ELF-1 (cell line): ENCODE measurements around the gene SAMM50.
A peak's percentile ranks its signal among the peaks of the same experiment; 100 is the strongest.
"Not testable (repeated sequence)": the region's sequence is repeated elsewhere in the genome, so short reads cannot be mapped to it uniquely, and the experiment has no call there.

ENCODE experiments used
- DNase-seq: peaks from one replicate; pipeline ENCODE4 v3.0.0-alpha.2; 2016; ENCODE audit warnings: low read depth, low spot score

Gene SAMM50

DNA sequence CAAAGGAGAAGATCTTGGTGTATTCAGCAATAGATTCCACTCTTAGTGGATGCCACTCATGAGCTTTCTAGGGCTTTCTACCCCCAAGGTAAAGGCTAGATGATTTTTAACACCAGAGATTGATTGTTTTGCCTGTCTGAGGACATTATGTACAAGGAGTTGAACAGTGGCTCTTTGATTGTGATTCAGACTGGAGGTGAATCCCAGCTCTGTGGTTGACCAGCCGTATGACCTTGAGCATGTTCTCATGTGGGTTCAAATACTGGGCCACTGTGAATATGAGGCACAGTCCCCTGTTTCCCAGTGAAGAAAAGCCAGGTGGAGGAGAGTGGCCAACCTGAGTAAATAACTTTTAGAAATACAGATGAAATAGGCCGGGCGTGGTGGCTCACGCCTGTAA is 44.9 kb downstream of the SAMM50 start:
- DNase-seq = no peak

- DNase-seq = no peak
Observed at GRCh38 chr22:44001521-44001920, 46.3 kb downstream of the SAMM50 start.

DNA sequence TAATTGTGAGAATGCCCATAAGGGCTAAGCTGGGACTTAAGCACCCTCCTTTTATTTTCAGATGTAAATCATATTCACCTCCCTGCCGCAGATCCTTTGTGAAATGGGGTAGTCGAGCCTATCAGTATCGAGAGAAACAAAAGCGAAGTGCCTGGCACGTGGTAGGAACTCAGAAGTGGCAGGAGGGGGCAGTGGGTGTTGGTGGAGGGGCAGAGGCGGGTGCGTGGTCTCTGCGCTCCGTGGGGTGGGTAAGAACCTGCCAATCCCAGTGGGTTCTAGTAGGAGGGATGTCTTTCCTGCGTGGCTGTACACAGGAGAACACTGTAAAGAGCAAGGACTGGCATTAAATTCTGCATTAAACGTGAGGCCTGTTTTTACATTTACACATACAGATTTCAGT is 47.1 kb downstream of the SAMM50 start:
- no peak for DNase-seq

- no peak for DNase-seq
Observed at GRCh38 chr22:44002997-44003396, 47.8 kb downstream of the SAMM50 start.

DNA sequence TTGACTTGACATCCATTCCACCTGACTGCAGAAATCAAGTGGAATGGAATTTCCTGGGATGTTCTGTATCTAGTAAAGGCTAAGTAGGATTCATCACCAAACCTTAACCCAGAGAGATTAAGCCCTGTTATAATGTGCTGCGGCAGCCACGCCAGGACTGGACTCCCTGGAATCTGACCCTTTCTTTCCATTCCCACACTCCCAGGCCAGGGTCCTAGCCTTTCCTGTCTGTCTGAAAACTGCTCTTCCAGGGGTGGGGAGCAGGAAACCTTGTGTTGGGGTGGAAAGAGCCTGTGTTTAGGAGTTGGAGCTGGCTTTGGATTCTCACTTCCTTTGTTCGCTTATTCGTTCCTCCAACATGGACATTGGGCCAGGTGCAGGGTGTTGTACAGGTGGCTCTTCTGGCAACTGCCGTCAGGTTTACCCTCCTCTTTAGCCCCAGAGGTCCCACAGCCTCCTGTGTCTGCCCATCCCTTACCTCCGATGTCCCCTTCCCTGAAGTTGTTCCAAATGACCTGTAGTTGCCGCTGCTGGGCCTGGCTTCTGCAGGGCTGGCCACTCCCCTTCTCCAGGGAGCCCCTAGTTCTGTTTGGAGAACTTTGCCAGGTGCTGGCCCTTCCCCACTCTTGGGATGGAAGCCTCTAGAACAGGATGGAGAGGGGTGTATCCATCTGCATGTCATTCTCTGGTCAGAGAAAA is 48.3 kb downstream of the SAMM50 start:
- DNase-seq = peak; percentile 32

GRCh38 chr22:44004104-44004460 is 48.8 kb downstream of the SAMM50 start:
- DNase-seq = no peak

- DNase-seq = no peak
Observed at GRCh38 chr22:44005524-44005923, 50.3 kb downstream of the SAMM50 start.

- DNase-seq = no peak
Observed at GRCh38 chr22:44012162-44012561, 56.9 kb downstream of the SAMM50 start.

DNA sequence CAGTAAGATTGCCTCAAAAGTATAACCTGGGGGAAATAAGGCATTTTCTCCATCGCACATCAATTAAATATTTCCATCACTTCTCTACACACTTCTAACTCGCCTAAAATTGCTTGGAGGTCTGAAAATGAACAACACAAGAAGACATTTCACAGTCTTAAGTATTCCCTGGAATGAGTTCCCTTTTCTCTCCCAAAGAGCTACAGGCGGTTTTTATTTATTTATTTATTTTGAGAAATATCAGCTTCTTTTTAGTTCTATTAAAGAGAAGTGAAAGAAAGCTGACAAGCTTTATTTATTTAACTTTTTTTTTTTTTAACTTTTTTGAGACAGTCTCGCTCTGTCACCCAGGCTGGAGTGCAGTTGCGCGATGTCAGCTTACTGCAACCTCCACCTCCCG is 57.3 kb downstream of the SAMM50 start:
- DNase-seq = no peak

DNA sequence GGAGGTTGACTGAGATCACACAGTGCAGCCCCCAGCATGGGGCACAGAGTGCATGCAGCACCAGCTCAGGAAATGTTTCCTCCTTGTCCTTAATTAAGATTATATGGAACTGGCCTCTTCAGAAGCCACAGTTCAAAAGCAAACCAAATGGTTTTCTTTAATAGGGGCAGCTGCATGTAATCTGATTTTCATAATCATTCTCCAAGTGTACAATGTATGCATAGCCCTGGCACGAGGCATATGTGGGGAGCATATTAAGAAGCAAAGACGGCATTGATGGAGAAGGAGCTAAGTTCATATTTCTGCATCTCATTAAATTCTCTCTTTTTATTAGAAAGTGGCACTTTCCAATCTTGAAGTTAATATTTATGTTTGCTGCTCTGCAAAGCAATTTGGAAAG is 59.0 kb downstream of the SAMM50 start:
- no peak for DNase-seq

DNA sequence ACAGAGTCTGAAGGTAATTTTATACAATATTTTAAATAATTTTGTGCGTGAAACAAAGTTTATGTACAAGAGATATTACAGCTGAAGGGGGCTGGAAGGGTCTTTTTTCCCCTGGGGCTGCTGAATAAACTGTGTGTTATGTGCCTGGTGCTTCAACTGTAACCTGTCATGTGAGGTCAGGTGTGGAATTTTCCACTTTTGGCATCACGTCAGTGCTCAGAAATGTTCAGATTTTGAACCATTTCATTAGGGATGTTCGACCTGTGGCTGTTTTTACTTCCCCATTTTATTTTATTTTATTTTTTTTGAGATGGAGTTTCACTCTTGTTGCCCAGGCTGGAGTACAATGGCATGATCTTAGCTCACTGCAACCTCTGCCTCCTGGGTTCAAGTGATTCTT is 61.3 kb downstream of the SAMM50 start:
- DNase-seq = not testable (repeated sequence)

- DNase-seq = no peak
Observed at GRCh38 chr22:44018594-44018993, 63.4 kb downstream of the SAMM50 start.

- no peak for DNase-seq
Observed at GRCh38 chr22:44019416-44019815, 64.2 kb downstream of the SAMM50 start.

- DNase-seq = no peak
Observed at GRCh38 chr22:44019846-44020245, 64.6 kb downstream of the SAMM50 start.

DNA sequence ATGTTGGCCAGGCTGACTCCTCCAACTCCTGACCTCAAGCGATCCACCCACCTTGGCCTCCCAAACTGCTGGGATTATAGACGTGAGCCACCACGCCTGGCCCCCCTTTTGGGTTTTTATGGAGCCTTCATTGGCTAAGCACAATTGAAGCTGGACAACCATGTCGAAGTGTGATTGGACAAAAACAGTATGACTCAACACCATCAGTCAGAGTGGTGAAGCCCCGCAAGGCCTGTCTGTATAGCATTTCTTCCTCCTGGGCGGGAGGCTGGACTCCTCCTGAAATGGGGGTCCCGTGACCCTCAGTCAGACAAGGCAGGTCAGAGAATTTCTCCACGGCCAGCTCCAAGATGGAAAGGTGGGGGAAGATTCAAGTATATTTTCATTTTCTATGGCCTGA is 65.7 kb downstream of the SAMM50 start:
- DNase-seq = peak; percentile 6

GRCh38 chr22:44023404-44024287 is 68.4 kb downstream of the SAMM50 start:
- peak; percentile 43 for DNase-seq

GRCh38 chr22:44024288-44024921 is 69.2 kb downstream of the SAMM50 start, which contains the start of gene PARVB:
Gene PARVB, plus strand, starts transcription at chr22:44024302. Its CDS starts 38 bp downstream, at chr22:44024340.
- peak; percentile 22 for DNase-seq

- DNase-seq = peak; percentile 8
Observed at GRCh38 chr22:44025171-44026065, 70.2 kb downstream of the SAMM50 start.

DNA sequence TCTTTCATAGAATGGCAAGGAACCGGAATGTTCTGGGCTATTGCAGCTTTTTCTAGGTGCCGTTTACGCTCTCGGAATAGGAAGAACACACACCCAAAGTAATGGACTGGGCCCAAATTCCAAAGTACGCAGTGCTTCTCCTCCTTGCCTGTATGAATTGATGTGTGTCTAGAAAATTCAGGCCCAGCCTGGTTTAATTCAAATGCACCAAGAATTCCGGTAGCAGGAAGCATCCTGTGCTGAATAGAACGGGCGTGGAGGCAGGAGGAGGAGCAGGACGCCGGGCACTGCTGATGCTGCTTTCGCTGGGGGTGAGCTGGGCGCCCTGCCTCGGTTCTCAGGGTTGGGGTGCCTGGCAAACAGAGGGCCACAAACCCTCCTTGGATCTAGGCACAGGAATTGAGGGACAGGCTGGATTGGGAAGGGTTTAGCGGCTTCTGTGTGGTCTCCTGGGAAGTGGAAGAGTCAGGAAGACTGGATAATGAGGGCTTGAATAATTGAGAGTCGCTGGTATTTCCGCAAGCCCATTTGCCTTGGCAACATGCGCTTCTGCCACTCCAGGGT is 70.9 kb downstream of the SAMM50 start:
- DNase-seq = peak; percentile 26

- peak; percentile 35 for DNase-seq
Observed at GRCh38 chr22:44026630-44027511, 71.6 kb downstream of the SAMM50 start.
